Fibroblast of mammary gland (primary cell): ENCODE results near the gene CCHCR1.
A peak's percentile ranks its signal among the peaks of the same experiment; 100 is the strongest.

Experiments used
- DNase-seq: peaks from one replicate; pipeline ENCODE4 v3.0.0-alpha.2; 2010; ENCODE audit warnings: low read depth
- H3K4me3 ChIP-seq: 2 replicates; pipeline ENCODE4 v1.5.1; 2011; ENCODE audit warnings: low read depth, mild to moderate bottlenecking, low read length, moderate library complexity; ENCODE audit not compliant: control insufficient read depth
- CTCF ChIP-seq: conservative IDR thresholded peaks from 2 replicates; pipeline ENCODE4 v1.5.1; 2011; ENCODE audit warnings: low read depth, low read length, inconsistent platforms; ENCODE audit not compliant: control insufficient read depth, insufficient read depth

The CCHCR1 gene

GRCh38 chr6:31144296-31144969 is 13.2 kb downstream of the CCHCR1 start:
- DNase-seq, result no peak
- no peak for TF ChIP-seq CTCF
- H3K4me3 ChIP-seq, result no peak overlapping the region

- H3K4me3 ChIP-seq, result no peak overlapping the region
- peak; percentile 73 for DNase-seq
These were observed 14.5 kb downstream of the CCHCR1 start for GRCh38 chr6:31143148-31143547.

GRCh38 chr6:31142361-31142761 is 15.2 kb downstream of the CCHCR1 start:
- TF ChIP-seq CTCF, result no peak
- no peak overlapping the region for H3K4me3 ChIP-seq
- DNase-seq, result no peak

More at GRCh38 chr6:31143148-31143547, 14.5 kb downstream of the CCHCR1 start:
- no peak for TF ChIP-seq CTCF

GRCh38 chr6:31140643-31141042 is 17.0 kb downstream of the CCHCR1 start:
- H3K4me3 ChIP-seq, result no peak overlapping the region

GRCh38 chr6:31139599-31139998 is 18.0 kb downstream of the CCHCR1 start:
- DNase-seq, result peak; percentile 8
- no peak overlapping the region for H3K4me3 ChIP-seq
- no peak for TF ChIP-seq CTCF

More at GRCh38 chr6:31140643-31141042, 17.0 kb downstream of the CCHCR1 start:
- no peak for TF ChIP-seq CTCF
- DNase-seq, result no peak

GRCh38 chr6:31138982-31139381 is 18.6 kb downstream of the CCHCR1 start, which contains the start of gene PSORS1C2:
Gene PSORS1C2 (minus strand): TSS chr6:31139066. CDS start chr6:31139026, 40 bp downstream.
- TF ChIP-seq CTCF, result no peak
- no peak for DNase-seq
- no peak within 1 kb of the TSS for H3K4me3 ChIP-seq

- no peak for TF ChIP-seq CTCF
- no peak for DNase-seq
- no peak overlapping the region for H3K4me3 ChIP-seq
These were observed 21.9 kb downstream of the CCHCR1 start for GRCh38 chr6:31135710-31136109.
